GM21619 (cell line): ENCODE measurements around the gene MID1IP1.

ENCODE experiments used
- ATAC-seq: cut with Tn5 transposase; IDR thresholded peaks from one replicate; pipeline ENCODE4 v1.9.1; 2021; ENCODE audit not compliant: unreplicated experiment

Gene MID1IP1

GRCh38 chrX:38800981-38801845 lies at the start of gene MID1IP1:
MID1IP1 (plus strand) TSS chrX:38801459; CDS start chrX:38804947, 3,488 bp downstream.
- peak; percentile 38 for ATAC-seq

DNA sequence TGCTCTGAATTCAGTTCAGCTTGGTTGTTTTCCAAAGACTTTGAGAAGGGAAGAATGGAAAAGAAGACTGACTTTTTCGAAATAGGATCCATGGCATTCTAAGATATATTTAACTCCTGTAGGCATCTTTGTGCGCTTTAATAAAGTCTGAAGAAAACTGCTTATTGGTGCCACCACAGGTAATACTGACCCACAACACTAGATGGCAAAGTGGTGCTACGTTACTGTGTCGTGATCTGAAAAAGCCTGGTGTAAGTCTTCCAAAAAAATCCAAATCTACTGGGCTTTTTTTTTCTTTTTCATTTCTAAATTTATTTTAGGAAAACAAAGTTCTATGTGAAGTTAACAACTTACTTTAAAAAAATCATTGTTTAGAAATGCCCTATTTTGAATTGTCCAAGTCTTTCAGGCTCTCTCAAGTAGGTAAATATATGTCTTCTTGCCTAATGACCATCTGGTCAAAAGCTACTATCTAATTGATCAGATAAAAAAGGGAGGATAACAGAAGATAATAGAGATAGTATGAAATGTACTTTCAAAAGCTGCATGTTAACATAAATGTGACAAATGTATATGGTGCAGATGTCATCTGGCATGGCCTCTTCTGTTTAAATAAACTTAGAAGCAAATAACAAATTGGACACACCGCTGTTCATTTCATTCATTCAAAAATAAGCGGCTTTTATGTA lies 47.0 kb upstream of the MID1IP1 start:
- ATAC-seq: no peak

- ATAC-seq: no peak
These were observed 46.2 kb upstream of the MID1IP1 start for GRCh38 chrX:38754818-38755718.

DNA sequence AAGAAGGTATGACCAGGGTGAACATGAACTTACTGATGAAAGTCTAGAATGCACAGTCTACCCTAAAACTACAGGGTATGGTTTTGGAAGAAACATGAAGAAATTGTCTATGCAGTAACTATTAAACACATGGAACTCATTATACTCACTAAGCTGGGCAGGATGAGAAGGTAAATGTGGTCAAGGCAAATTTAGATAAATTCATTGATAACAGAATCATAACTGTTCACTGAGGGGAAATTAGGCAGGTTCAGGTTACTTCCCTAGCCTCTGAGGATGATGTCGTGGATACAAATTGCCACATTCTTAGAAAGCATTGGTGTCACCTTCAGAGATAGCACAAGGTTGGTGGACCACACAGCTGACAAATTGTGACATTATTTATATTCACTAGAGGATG lies 40.4 kb upstream of the MID1IP1 start:
- ATAC-seq: no peak

- no peak for ATAC-seq
These were observed 33.2 kb upstream of the MID1IP1 start for GRCh38 chrX:38768079-38768478.

DNA sequence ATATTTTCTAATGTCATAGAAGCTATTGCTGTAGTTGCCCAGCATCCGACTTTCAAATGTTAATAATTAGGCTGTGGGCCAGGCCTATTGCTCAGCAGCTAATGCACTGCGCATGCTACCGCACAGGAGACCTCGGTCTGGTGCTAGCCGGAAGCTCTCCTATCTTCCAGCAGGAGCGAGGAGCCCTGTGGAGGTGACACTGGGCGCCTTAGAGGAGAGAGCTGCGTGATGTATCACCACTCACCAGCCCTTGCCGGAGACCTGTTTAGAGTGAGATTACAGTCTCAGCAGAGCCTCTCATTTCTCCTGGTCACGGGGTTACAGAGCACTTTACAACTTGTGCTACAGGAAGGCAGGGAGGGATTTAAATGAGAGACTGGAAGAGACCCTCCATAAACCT lies 31.1 kb upstream of the MID1IP1 start:
- no peak for ATAC-seq

GRCh38 chrX:38774249-38774648 lies 27.0 kb upstream of the MID1IP1 start:
- no peak for ATAC-seq

- no peak for ATAC-seq
These were observed 4.3 kb upstream of the MID1IP1 start for GRCh38 chrX:38796946-38797345.

- no peak for ATAC-seq
These were observed 2.3 kb upstream of the MID1IP1 start for GRCh38 chrX:38798956-38799355.

GRCh38 chrX:38799995-38800580 lies 1.2 kb upstream of the MID1IP1 start:
- ATAC-seq: no peak

- ATAC-seq: no peak
These were observed 2.0 kb downstream of the MID1IP1 start for GRCh38 chrX:38803243-38803587.

- peak; percentile 56 for ATAC-seq
These were observed 2.6 kb downstream of the MID1IP1 start for GRCh38 chrX:38803588-38804431.

GRCh38 chrX:38804432-38804681 lies 3.1 kb downstream of the MID1IP1 start:
- no peak for ATAC-seq

- ATAC-seq: no peak
These were observed 3.6 kb downstream of the MID1IP1 start for GRCh38 chrX:38804682-38805431.

DNA sequence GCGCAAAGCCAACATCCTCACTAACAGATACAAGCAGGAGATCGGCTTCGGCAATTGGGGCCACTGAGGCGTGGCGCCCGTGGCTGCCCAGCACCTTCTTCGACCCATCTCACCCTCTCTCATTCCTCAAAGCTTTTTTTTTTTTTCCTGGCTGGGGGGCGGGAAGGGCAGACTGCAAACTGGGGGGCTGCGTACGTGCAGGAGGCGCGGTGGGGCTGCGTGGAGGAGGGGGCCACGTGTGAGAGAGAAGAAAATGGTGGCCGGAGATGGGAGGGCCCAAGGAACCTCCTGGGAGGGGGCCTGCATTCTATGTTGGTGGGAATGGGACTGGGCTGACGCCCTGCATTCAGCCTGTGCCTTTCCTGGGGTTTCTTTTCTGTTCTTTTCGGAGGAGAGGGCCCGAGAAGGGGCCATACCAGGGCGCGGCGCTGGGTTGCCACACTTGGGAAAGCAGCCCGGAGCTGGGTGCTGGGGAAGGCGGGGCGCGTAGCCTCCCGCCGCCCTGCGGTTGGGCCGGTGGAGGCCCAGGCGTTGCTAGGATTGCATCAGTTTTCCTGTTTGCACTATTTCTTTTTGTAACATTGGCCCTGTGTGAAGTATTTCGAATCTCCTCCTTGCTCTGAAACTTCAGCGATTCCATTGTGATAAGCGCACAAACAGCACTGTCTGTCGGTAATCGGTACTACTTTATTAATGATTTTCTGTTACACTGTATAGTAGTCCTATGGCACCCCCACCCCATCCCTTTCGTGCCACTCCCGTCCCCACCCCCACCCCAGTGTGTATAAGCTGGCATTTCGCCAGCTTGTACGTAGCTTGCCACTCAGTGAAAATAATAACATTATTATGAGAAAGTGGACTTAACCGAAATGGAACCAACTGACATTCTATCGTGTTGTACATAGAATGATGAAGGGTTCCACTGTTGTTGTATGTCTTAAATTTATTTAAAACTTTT lies 4.5 kb downstream of the MID1IP1 start:
- ATAC-seq: no peak

DNA sequence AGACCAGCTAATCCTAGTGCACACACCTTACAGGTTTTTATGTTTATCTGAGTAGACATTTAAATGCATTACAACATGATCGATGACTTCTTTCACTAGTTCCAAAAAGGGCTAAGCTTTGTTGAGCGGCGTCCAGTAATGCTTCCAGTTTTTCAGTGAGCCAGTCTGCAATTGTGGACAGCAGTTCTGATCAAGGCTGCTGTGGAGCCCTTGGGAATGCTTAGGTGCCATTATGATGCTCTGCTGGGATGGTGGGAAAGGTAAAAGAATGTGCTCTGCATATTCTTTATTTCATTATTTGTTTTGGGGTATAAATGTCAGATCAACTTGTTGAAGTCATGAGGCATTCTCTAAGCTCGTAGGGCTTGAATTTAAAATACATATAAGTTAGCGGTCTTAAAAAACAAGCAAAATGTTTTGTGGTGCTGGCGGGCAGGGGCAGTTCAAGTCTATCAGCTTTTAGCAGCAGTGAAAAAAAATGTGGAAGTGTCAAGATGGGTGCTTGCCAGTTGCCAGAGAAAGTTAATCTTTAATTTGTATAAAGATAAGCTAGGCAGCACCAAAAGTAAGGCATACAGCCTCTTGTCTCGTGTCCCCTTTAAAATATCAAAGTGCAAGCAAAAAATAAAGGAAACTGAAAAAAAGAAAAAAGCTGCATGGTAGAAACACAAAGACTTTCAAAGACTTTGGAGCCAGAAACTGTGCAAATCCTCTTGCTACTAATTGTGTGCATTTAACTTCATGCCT lies 5.8 kb downstream of the MID1IP1 start:
- ATAC-seq: no peak

GRCh38 chrX:38807873-38808272 lies 6.6 kb downstream of the MID1IP1 start:
- no peak for ATAC-seq
